GM12801 (cell line): ENCODE results near the gene SLCO2A1.

ENCODE experiments used
- CTCF ChIP-seq: IDR thresholded peaks from one replicate; pipeline ENCODE4 v1.5.1; 2011; ENCODE audit warnings: control low read depth; ENCODE audit not compliant: insufficient read length; ENCODE audit errors: extremely low read depth

Gene SLCO2A1

GRCh38 chr3:133954717-133955360 lies 74.9 kb downstream of the SLCO2A1 start:
- no peak for TF ChIP-seq CTCF

GRCh38 chr3:133953297-133953696 lies 76.4 kb downstream of the SLCO2A1 start:
- TF ChIP-seq CTCF, result no peak

- no peak for TF ChIP-seq CTCF
Observed at GRCh38 chr3:133949438-133949837, 80.3 kb downstream of the SLCO2A1 start.

GRCh38 chr3:133948996-133949395 lies 80.7 kb downstream of the SLCO2A1 start:
- TF ChIP-seq CTCF, result no peak

GRCh38 chr3:133948131-133948810 lies 81.5 kb downstream of the SLCO2A1 start:
- no peak for TF ChIP-seq CTCF

GRCh38 chr3:133945381-133946095 lies 84.2 kb downstream of the SLCO2A1 start:
- TF ChIP-seq CTCF, result no peak

GRCh38 chr3:133944641-133945380 lies 84.9 kb downstream of the SLCO2A1 start:
- TF ChIP-seq CTCF, result no peak
